Posterior vena cava (tissue), 2 donors: ENCODE results near the gene LYSET. TPM values are rescaled to one million over a fixed set of nuclear protein-coding genes. Genes with fewer than 3 reads are reported as not detected.
"Not testable (repeated sequence)": the region's sequence is repeated elsewhere in the genome, so short reads cannot be mapped to it uniquely, and the experiment has no call there.

Experiments used
- DNase-seq: peaks from one replicate; pipeline ENCODE4 v3.0.0-alpha.2; 2020; ENCODE audit warnings: low spot score
- intact Hi-C, 2 donors: fragments of 100-400 bp; cut with DNase I; formaldehyde crosslinking; loops; one replicate each; pipeline versions ENCODE4 v1.14.1 to v1.14.2; 2022 to 2023
- total RNA-seq, 2 donors: library from RNA; stranded (reverse); fragmentation: NEBNext Ultra II Directional; extraction: Animal tissue kit (Norgen Biotek cat#: 25700); gene quantifications; one replicate each; pipeline ENCODE4 v1.2.1, GENCODE V29; 2021
- donor health status: DM: yes; HTN: yes; CAD: no.
- donor health status: DM: yes; HTN: yes; CAD: no.

LYSET gene
- total RNA-seq, 2 donors from 2014 or later, result 13.6 to 16.3 TPM

- intact Hi-C loops, result no loop called here
Measured at GRCh38 chr14:93212432-93212831, 27.3 kb downstream of the LYSET start.

GRCh38 chr14:93214598-93214997 lies 29.5 kb downstream of the LYSET start:
- intact Hi-C loops, result no loop called here
- no peak for DNase-seq

More at GRCh38 chr14:93212432-93212831, 27.3 kb downstream of the LYSET start:
- no peak for DNase-seq

GRCh38 chr14:93219103-93219726 lies 34.1 kb downstream of the LYSET start:
- DNase-seq, result no peak
- intact Hi-C loops, result no loop called here

GRCh38 chr14:93220509-93220908 lies 35.4 kb downstream of the LYSET start:
- DNase-seq, result no peak
- intact Hi-C loops, result no loop called here

GRCh38 chr14:93223565-93223964 lies 38.4 kb downstream of the LYSET start:
- DNase-seq, result no peak
- intact Hi-C loops, result no loop called here

GRCh38 chr14:93228550-93228949 lies 43.4 kb downstream of the LYSET start:
- intact Hi-C loops, result no loop called here
- no peak for DNase-seq

GRCh38 chr14:93230539-93230938 lies 45.4 kb downstream of the LYSET start:
- DNase-seq, result no peak
- intact Hi-C loops, result no loop called here

GRCh38 chr14:93231129-93231979 lies 46.2 kb downstream of the LYSET start:
- intact Hi-C loops, result no loop called here
- no peak for DNase-seq

GRCh38 chr14:93232159-93232558 lies 47.0 kb downstream of the LYSET start:
- intact Hi-C loops, result no loop called here
- DNase-seq, result no peak

GRCh38 chr14:93233078-93233477 lies 48.0 kb downstream of the LYSET start:
- DNase-seq, intact Hi-C loops: not testable (repeated sequence)

- intact Hi-C loops, result no loop called here
- DNase-seq, result no peak
Measured at GRCh38 chr14:93234798-93235197, 49.7 kb downstream of the LYSET start.

Other genes with a start within 250 kb of the LYSET start
- 10 to 100 TPM; 50.9 to 68.6 TPM for gene ITPK1, start 69.4 kb upstream of the LYSET start, total RNA-seq
- 10 to 100 TPM; 21.7 to 21.8 TPM for gene MOAP1, start 420 bp upstream of the LYSET start, total RNA-seq
- gene GON7, start 21.7 kb downstream of the LYSET start, total RNA-seq, result 1 to 10 TPM; 7.5 to 9.1 TPM
- gene UBR7, start 21.9 kb downstream of the LYSET start, total RNA-seq, result 10 to 100 TPM; 18.2 to 18.7 TPM
- gene BTBD7, start 147.7 kb downstream of the LYSET start, total RNA-seq, result 10 to 100 TPM; 34.8 to 42.5 TPM
- gene COX8C, start 161.9 kb downstream of the LYSET start, total RNA-seq, result under 1 TPM in 1 of 2 donors, not detected in 1; 0.52 TPM
- under 1 TPM; 0.05 to 0.09 TPM for gene UNC79, start 245.6 kb downstream of the LYSET start, total RNA-seq